IMR-90 (cell line): ENCODE results near the gene THADA. TPM values are rescaled to one million over a fixed set of nuclear protein-coding genes. Genes with fewer than 3 reads are reported as not detected.

Experiments
- ATAC-seq: fragments of 200-7000 bp; cut with Tn5 transposase; 2 replicates; pipeline ENCODE4 v1.9.1; 2020; ENCODE audit warnings: low read depth, mild to moderate bottlenecking, moderate library complexity
- BruUV-seq: library from RNA; stranded (reverse); fragments of 400-500 nt; replicated peaks from 2 replicates; lab custom pipeline; 2021; lab: Mats Ljungman, UMichigan
- CTCF ChIA-PET: fragments of 300-600 bp; formaldehyde crosslinking; extraction: SDS; loops from one replicate; lab custom pipeline; 2021; ENCODE audit warnings: antibody characterized with exemption; lab: Yijun Ruan, JAX
- POLR2A ChIA-PET: fragments of 300-600 bp; sonication (Branson Sonifier 250); formaldehyde crosslinking; loops from one replicate; lab custom pipeline; 2022; ENCODE audit warnings: antibody characterized with exemption; ENCODE audit not compliant: unreplicated experiment; lab: Charles Lee
- DNase-seq: peaks from one replicate; pipeline ENCODE4 v3.0.0; 2013
- H2AFZ ChIP-seq: replicated peaks from 2 replicates; pipeline ENCODE3; 2013; ENCODE audit warnings: low read length, mild to moderate bottlenecking; ENCODE audit not compliant: poor library complexity
- H2AK5ac ChIP-seq: 2 replicates; pipeline ENCODE4 v1.6.1; 2013; ENCODE audit warnings: low read depth, low read length, inconsistent platforms
- H2AK9ac ChIP-seq: replicated peaks from 2 replicates; pipeline ENCODE3; 2013; ENCODE audit warnings: mild to moderate bottlenecking, low read depth, low read length, moderate library complexity; ENCODE audit not compliant: poor library complexity
- H2BK120ac ChIP-seq: 2 replicates; pipeline ENCODE4 v1.6.1; 2013; ENCODE audit warnings: low read depth, low read length, inconsistent platforms
- H2BK15ac ChIP-seq: 3 replicates; pipeline ENCODE4 v1.6.1; 2013; ENCODE audit warnings: low read depth, low read length, inconsistent platforms
- H2BK20ac ChIP-seq: 2 replicates; pipeline ENCODE4 v1.6.1; 2013; ENCODE audit warnings: low read depth, mild to moderate bottlenecking, inconsistent platforms, low read length, moderate library complexity
- H2BK5ac ChIP-seq: 2 replicates; pipeline ENCODE4 v1.6.1; 2013; ENCODE audit warnings: mild to moderate bottlenecking, low read depth, low read length, inconsistent platforms; ENCODE audit not compliant: poor library complexity, severe bottlenecking
- H3K14ac ChIP-seq: replicated peaks from 2 replicates; pipeline ENCODE4 v1.6.1; 2013; ENCODE audit warnings: low read depth, low read length, inconsistent platforms
- H3K18ac ChIP-seq: 2 replicates; pipeline ENCODE4 v1.6.1; 2013; ENCODE audit warnings: low read depth, low read length, control low read depth
- H3K23ac ChIP-seq: 2 replicates; pipeline ENCODE4 v1.6.1; 2013; ENCODE audit warnings: low read depth, low read length, inconsistent platforms
- H3K27ac ChIP-seq: 2 replicates; pipeline ENCODE4 v1.5.1; 2013; ENCODE audit warnings: mild to moderate bottlenecking, control low read depth, low read length; ENCODE audit not compliant: insufficient read depth
- H3K27me3 ChIP-seq: 2 replicates; pipeline ENCODE4 v1.6.1; 2013; ENCODE audit warnings: low read length; ENCODE audit not compliant: control insufficient read depth, insufficient read depth
- H3K36me3 ChIP-seq: 2 replicates; pipeline ENCODE4 v1.6.1; 2013; ENCODE audit warnings: low read length, mixed read lengths; ENCODE audit not compliant: control insufficient read depth, insufficient read depth
- H3K4ac ChIP-seq: 2 replicates; pipeline ENCODE4 v1.6.1; 2013; ENCODE audit warnings: low read depth, low read length, inconsistent platforms
- H3K4me1 ChIP-seq: 2 replicates; pipeline ENCODE4 v1.6.1; 2013; ENCODE audit warnings: low read length, mixed read lengths; ENCODE audit not compliant: control insufficient read depth, insufficient read depth
- H3K4me2 ChIP-seq: 2 replicates; pipeline ENCODE4 v1.6.1; 2013; ENCODE audit warnings: low read depth, mild to moderate bottlenecking, control low read depth, low read length, moderate library complexity
- H3K4me3 ChIP-seq: 2 replicates; pipeline ENCODE4 v1.5.1; 2013; ENCODE audit warnings: low read depth, mild to moderate bottlenecking, control low read depth, low read length, moderate library complexity; ENCODE audit not compliant: insufficient read depth
- H3K56ac ChIP-seq: 2 replicates; pipeline ENCODE4 v1.6.1; 2013; ENCODE audit warnings: low read length, inconsistent platforms; ENCODE audit not compliant: insufficient read depth; ENCODE audit errors: extremely low read depth
- H3K79me1 ChIP-seq, 2 experiments: 2 replicates each; pipeline ENCODE4 v1.6.1; 2013; ENCODE audit warnings: low read length in 2 of 2, inconsistent platforms in 1 of 2, low read depth in 1 of 2
- H3K9ac ChIP-seq: 2 replicates; pipeline ENCODE4 v1.6.1; 2013; ENCODE audit warnings: low read depth, low read length, control low read depth
- H3K9me1 ChIP-seq: 2 replicates; pipeline ENCODE4 v1.6.1; 2013; ENCODE audit warnings: low read length, inconsistent platforms; ENCODE audit not compliant: insufficient read depth
- H3K9me3 ChIP-seq: 2 replicates; pipeline ENCODE4 v1.6.1; 2013; ENCODE audit warnings: low read length; ENCODE audit not compliant: control insufficient read depth, insufficient read depth
- H4K20me1 ChIP-seq: 2 replicates; pipeline ENCODE4 v1.6.1; 2013; ENCODE audit warnings: low read length, inconsistent platforms; ENCODE audit not compliant: insufficient read depth
- H4K5ac ChIP-seq: 2 replicates; pipeline ENCODE4 v1.6.1; 2013; ENCODE audit warnings: mild to moderate bottlenecking, low read depth, low read length, control low read depth
- H4K8ac ChIP-seq, 2 experiments: 2 replicates each; pipeline ENCODE4 v1.6.1; 2013; ENCODE audit warnings: low read depth in 2 of 2, low read length in 2 of 2, control low read depth in 1 of 2, inconsistent platforms in 1 of 2
- H4K91ac ChIP-seq: 2 replicates; pipeline ENCODE4 v1.6.1; 2013; ENCODE audit warnings: low read depth, low read length, inconsistent platforms; ENCODE audit not compliant: insufficient read depth
- CEBPB ChIP-seq: IDR thresholded peaks from 2 replicates; pipeline ENCODE4 v1.6.1; 2012; ENCODE audit warnings: low read depth, low read length, improper control_type of control experiment
- SMC3 ChIP-seq: fragments of 150-350 bp; IDR thresholded peaks from 2 replicates; pipeline ENCODE4 v1.6.1; 2016; ENCODE audit warnings: low read depth, mild to moderate bottlenecking, antibody characterized with exemption, low read length, moderate library complexity
- WGBS, 2 experiments: methylation state at CpG; one replicate each; pipeline versions ENCODE4 v1.1.5 to v1.1.7; 2013; ENCODE audit warnings: missing lambda C conversion rate in 2 of 2; ENCODE audit not compliant: insufficient read length in 1 of 2; ENCODE audit errors: extremely low coverage in 2 of 2; 5-methylcytosine and 5-hydroxymethylcytosine counted together
- dilution Hi-C: fragments of 300-500 bp; cut with HindIII; formaldehyde crosslinking; loops from one replicate; pipeline ENCODE4 v1.14.3; 2018; ENCODE audit warnings: low sequenced_read_pairs; ENCODE audit not compliant: unreplicated experiment
- in situ Hi-C: fragments of 300-500 bp; cut with MboI; formaldehyde crosslinking; loops from 3 replicates; pipeline ENCODE4 v1.14.3; 2019; ENCODE audit warnings: low sequenced_read_pairs, inconsistent platforms, mixed read lengths
- intact Hi-C: fragments of 100-400 bp; cut with micrococcal nuclease; formaldehyde crosslinking; loops from 2 replicates; pipeline ENCODE4 v1.10.0; 2022
- polyA plus RNA-seq, 3 experiments: library from polyadenylated mRNA; depleted of rRNA; stranded (reverse); fragments of >200 nt; gene quantifications; 2 replicates each; pipeline ENCODE4 v1.2.3, GENCODE V29; 2012; ENCODE audit warnings: low replicate concordance in 1 of 3
- total RNA-seq: library from RNA; depleted of rRNA; stranded (reverse); fragments of >200 nt; gene quantifications from 2 replicates; pipeline ENCODE4 v1.2.3, GENCODE V29; 2012

Gene THADA
- total and polyA plus RNA-seq, 2 of the 4 experiments (the other 2 are of a cell fraction) = 10.5 to 21.3 TPM

- no peak overlapping the region for H3K9ac ChIP-seq
- H3K4ac ChIP-seq = no peak overlapping the region
- H4K8ac ChIP-seq = no peak overlapping the region
- H2BK20ac ChIP-seq = no peak overlapping the region
- no peak overlapping the region for H3K4me2 ChIP-seq
- intact Hi-C loops = no loop called here
- H4K91ac ChIP-seq = no peak overlapping the region
- H3K36me3 ChIP-seq = no peaks in the 10 kb centered on the region
- TF ChIP-seq SMC3 (no peak), CEBPB (peak; percentile 57; the same call in 1 of the 2 replicates)
- H3K4me1 ChIP-seq = no peaks in the 10 kb centered on the region
- no peak overlapping the region for H2AFZ ChIP-seq
- in situ Hi-C loops = no loop called here
- ChIA-PET POLR2A (no interaction called here), CTCF (interaction anchor here (1.3 kb wide), 1 partner anchor 46 kb away, joined by 4 read pairs; no protein-coding TSS in a partner anchor)
- H3K9me1 ChIP-seq = no peaks in the 10 kb centered on the region
- no peaks in the 10 kb centered on the region for H4K20me1 ChIP-seq
- no peak overlapping the region for H2BK5ac ChIP-seq
- H3K18ac ChIP-seq = no peak overlapping the region
- H3K27ac ChIP-seq = no peak overlapping the region
- no peak overlapping the region for H3K4me3 ChIP-seq
- H4K5ac ChIP-seq = no peak overlapping the region
- no peaks in the 10 kb centered on the region for H3K79me1 ChIP-seq
- no peak overlapping the region for H2AK5ac ChIP-seq
- no peak overlapping the region for H2BK15ac ChIP-seq
- no peak overlapping the region for H3K23ac ChIP-seq
- no peak overlapping the region for H3K14ac ChIP-seq
- H2AK9ac ChIP-seq = no peak overlapping the region
- DNase-seq (peak; percentile 36), ATAC-seq (no peak)
- no peak overlapping the region for H2BK120ac ChIP-seq
- H3K9me3 ChIP-seq = no peaks in the 10 kb centered on the region
- no peaks in the 10 kb centered on the region for H3K27me3 ChIP-seq
- H3K56ac ChIP-seq = no peak overlapping the region
- whole genome bisulfite sequencing, 2 experiments = no CpG with 5 or more reads among the region's 7 CpGs
- dilution Hi-C loops = no loop called here
- BruUV-seq = no TSS peak
Observed at GRCh38 chr2:43438858-43439655, 156.8 kb downstream of the THADA start.
